ENCODE data around the gene BAZ2B.

BAZ2B gene

DNA sequence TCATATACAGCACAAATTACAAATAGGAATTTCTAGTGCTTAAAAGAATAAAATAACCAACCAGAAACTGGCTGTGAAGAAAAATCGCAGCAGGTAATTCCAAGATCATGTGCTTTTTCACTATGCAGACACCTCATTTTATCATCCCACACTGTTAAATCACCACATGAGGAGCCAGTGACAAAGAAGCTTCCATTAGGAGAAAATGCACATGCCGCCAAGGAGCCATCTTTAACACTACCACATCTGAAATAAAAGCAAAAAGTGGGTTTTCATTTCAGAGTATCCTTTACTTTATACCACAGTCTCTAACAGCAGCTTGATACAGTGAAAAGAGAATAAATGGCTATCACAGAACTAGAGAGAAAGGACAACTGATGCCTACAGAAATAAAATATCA is 336.6 kb downstream of the BAZ2B start:
- TF ChIP-seq, protein P1, sequence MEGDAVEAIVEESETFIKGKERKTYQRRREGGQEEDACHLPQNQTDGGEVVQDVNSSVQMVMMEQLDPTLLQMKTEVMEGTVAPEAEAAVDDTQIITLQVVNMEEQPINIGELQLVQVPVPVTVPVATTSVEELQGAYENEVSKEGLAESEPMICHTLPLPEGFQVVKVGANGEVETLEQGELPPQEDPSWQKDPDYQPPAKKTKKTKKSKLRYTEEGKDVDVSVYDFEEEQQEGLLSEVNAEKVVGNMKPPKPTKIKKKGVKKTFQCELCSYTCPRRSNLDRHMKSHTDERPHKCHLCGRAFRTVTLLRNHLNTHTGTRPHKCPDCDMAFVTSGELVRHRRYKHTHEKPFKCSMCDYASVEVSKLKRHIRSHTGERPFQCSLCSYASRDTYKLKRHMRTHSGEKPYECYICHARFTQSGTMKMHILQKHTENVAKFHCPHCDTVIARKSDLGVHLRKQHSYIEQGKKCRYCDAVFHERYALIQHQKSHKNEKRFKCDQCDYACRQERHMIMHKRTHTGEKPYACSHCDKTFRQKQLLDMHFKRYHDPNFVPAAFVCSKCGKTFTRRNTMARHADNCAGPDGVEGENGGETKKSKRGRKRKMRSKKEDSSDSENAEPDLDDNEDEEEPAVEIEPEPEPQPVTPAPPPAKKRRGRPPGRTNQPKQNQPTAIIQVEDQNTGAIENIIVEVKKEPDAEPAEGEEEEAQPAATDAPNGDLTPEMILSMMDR (IDR thresholded peaks at IDR 0.05; ENCODE audit: low read depth, low read length, missing control alignments): no peak
- no peak overlapping the region for H3K4me3 ChIP-seq (replicated peaks; ENCODE audit: low read depth, low read length)
- DNase-seq (ENCODE audit: extremely low read depth, low read depth): no peak

DNA sequence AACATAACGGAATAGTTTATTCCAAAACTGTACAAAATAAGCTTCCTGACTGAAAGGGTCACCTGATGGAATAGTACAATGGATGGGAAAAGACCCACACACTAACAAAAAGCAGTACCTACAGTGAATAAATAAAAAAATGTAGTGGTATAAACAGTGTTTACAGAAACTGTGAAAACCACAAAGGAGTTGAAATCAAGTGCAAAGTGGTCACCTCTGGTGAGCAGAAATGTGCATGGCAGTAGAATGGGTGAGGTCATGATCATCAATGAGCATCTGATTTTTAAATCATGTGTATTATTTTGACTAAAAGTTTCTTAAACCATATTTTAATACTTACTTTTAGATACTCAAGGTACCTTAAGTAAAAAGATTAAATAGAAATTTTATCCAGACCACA is 341.2 kb downstream of the BAZ2B start:
- no peak for DNase-seq (ENCODE audit: extremely low read depth, low read depth)
- TF ChIP-seq, protein P1 (IDR thresholded peaks at IDR 0.05; ENCODE audit: low read depth, low read length, missing control alignments): no peak
- no peak overlapping the region for H3K4me3 ChIP-seq (replicated peaks; ENCODE audit: low read depth, low read length)

DNA sequence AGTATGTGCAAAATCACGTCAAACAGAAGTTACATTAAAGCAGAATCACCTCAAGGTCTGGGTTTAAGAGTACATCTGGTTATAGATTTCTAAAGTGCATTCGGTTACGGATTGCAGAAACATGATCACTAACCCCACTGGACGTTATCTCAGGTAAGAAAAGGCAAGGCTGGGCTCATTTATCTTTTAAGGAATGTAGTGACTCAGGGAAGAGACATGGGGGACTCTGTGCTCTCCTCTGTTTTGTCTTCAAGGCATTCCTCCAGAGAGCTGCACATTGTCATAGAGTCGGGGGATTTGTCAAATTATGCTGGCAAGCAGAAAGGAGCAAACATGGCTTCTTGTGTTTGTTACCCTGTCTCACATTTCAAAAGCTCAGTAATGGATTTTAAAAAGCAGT is 344.2 kb downstream of the BAZ2B start:
- DNase-seq (ENCODE audit: extremely low read depth, low read depth): no peak
- no peak overlapping the region for H3K4me3 ChIP-seq (replicated peaks; ENCODE audit: low read depth, low read length)
- TF ChIP-seq, protein P1 (IDR thresholded peaks at IDR 0.05; ENCODE audit: low read depth, low read length, missing control alignments): no peak

DNA sequence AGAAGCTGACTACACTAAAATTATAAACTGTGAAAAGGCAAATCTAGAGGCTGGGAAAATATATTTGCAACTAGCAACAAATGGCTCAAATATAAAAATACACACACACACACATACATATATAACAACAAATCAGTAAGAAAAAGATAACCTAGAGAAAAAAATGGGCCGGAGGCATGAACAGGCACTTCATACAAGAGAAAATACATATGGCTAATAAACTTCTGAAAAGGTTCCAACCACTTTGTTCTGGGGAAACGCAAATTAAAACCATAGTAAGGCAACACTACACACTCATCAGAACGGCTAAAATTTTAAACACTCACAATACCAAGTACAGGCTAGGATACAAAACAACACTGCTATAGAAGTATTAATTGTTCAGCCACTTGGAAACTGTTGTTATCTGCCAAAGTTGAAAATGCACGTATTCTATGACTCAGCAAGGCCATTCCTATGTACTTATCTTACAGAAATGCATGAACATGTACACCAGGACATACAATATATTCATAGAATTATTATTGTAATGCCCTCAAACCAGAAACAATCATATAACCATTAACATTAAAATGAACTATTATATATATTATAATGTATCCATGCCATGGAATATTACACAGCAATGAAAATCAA is 345.5 kb downstream of the BAZ2B start:
- DNase-seq (ENCODE audit: extremely low read depth, low read depth): no peak
- H3K4me3 ChIP-seq (replicated peaks; ENCODE audit: low read depth, low read length): no peak overlapping the region
- TF ChIP-seq, protein P1 (IDR thresholded peaks at IDR 0.05; ENCODE audit: low read depth, low read length, missing control alignments): no peak
